H1 (cell line): ENCODE data around the gene UBAC1. TPM values are rescaled to one million over a fixed set of nuclear protein-coding genes. Genes with fewer than 3 reads are reported as not detected.

ENCODE experiments used
- ASH2L ChIP-seq: fragments of 200-600, 300-600 bp; sonication (generic); IDR thresholded peaks from one replicate; pipeline ENCODE4 v1.7.1; 2017; ENCODE audit warnings: low read length
- CBX8 ChIP-seq: fragments of 300-800, 300-1000 bp; sonication (generic); IDR thresholded peaks from 2 replicates; pipeline ENCODE4 v1.7.1; 2016; ENCODE audit warnings: low read depth, low read length, borderline replicate concordance
- CHD7 ChIP-seq: fragments of 300-600 bp; sonication (generic); IDR thresholded peaks from 2 replicates; pipeline ENCODE4 v1.7.1; 2012; ENCODE audit warnings: low read length, moderate library complexity, mild to moderate bottlenecking, inconsistent platforms; ENCODE audit not compliant: insufficient replicate concordance
- JUN ChIP-seq: IDR thresholded peaks from 2 replicates; pipeline ENCODE4 v1.6.1; 2011; ENCODE audit warnings: low read depth, mild to moderate bottlenecking, improper control_type of control experiment, low read length
- NANOG ChIP-seq: IDR thresholded peaks from 2 replicates; pipeline ENCODE4 v1.6.1; 2011; ENCODE audit warnings: low read length, low read depth, mild to moderate bottlenecking, inconsistent platforms; ENCODE audit not compliant: insufficient read depth, poor library complexity, severe bottlenecking
- POLR2A ChIP-seq, 2 experiments: IDR thresholded peaks; 1 replicate in 1 of 2; 2 replicates in 1 of 2; pipeline ENCODE4 v1.6.1; 2011; ENCODE audit warnings: low read depth in 2 of 2, low read length in 2 of 2, mild to moderate bottlenecking in 2 of 2; ENCODE audit errors: control extremely low read depth in 1 of 2
- RXRA ChIP-seq: IDR thresholded peaks from 2 replicates; pipeline ENCODE4 v1.6.1; 2011; ENCODE audit warnings: low read depth, mild to moderate bottlenecking, low read length, moderate library complexity; ENCODE audit not compliant: insufficient read depth
- SIN3A ChIP-seq, 2 experiments: IDR thresholded peaks in 1 of 2; conservative IDR thresholded peaks in 1 of 2; 2 replicates each; pipeline ENCODE4 v1.6.1; 2011 to 2012; ENCODE audit warnings: low read length in 2 of 2, improper control_type of control experiment in 1 of 2, low read depth in 1 of 2, mild to moderate bottlenecking in 1 of 2
- SIRT6 ChIP-seq: IDR thresholded peaks from one replicate; pipeline ENCODE4 v1.7.1; 2012; ENCODE audit warnings: low read length, inconsistent platforms
- SRF ChIP-seq: IDR thresholded peaks from 2 replicates; pipeline ENCODE4 v1.6.1; 2011; ENCODE audit warnings: mild to moderate bottlenecking, low read depth, low read length, moderate library complexity
- ZNF274 ChIP-seq: IDR thresholded peaks from 2 replicates; pipeline ENCODE4 v1.7.0; 2012; ENCODE audit warnings: low read length, borderline replicate concordance; ENCODE audit errors: extremely low read depth
- polyA plus RNA-seq, 7 experiments: library from polyadenylated mRNA; depleted of rRNA in 3 of 7; stranded (reverse) in 5 of 7; unstranded in 2 of 7; fragments of >200 nt in 5 of 7; fragments of 200-250 nt in 2 of 7; gene quantifications; 1 replicate in 5 of 7; 2 replicates in 1 of 7; 4 replicates in 1 of 7; pipeline versions ENCODE4 v1.2.1 to v1.2.3, GENCODE V29; 2011 to 2013; ENCODE audit warnings: missing spikeins in 2 of 7, mixed read lengths in 2 of 7
- total RNA-seq: library from RNA; stranded (reverse); fragmentation: NEBNext Ultra II Directional; extraction: Animal tissue kit (Norgen Biotek cat#: 25700); gene quantifications from 2 replicates; pipeline ENCODE4 v1.2.1, GENCODE V29; 2021

Gene UBAC1
- total and polyA plus RNA-seq, 2 of the 8 experiments (the other 6 are each of a cell fraction or from before 2014, with no cell fraction given): 59.3 to 85.2 TPM

GRCh38 chr9:135888126-135888765, 72.9 kb downstream of the UBAC1 start (continued):
- TF ChIP-seq CHD7 (no peak), CBX8 (no peak), SIRT6 (no peak), RXRA (no peak), ASH2L (no peak), JUN (no peak), SRF (no peak), NANOG (no peak), ZNF274 (no peak), POLR2A (IDR thresholded peaks at IDR 0.05; ENCODE audit: control extremely low read depth in 1 of 2, low read depth in 2 of 2, low read length in 2 of 2) (no peak), SIN3A (conservative IDR thresholded peaks at IDR 0.05 in 1 of 2, IDR thresholded peaks at IDR 0.05 in 1 of 2; ENCODE audit: low read depth in 1 of 2, low read length in 2 of 2) (no peak)
